ENCODE results near the gene ERGIC1.

ERGIC1 gene

GRCh38 chr5:172973127-172973916 is 139.3 kb downstream of the ERGIC1 start:
- Histone ChIP-seq H3K36me3 (ENCODE audit: control insufficient read depth, insufficient read depth, low read length) (peaks cover 3% of the 10 kb centered on the region; the same call in 1 of the 2 replicates), H3K4me3 (replicated peaks; ENCODE audit: low read depth, low read length) (no peak overlapping the region), H3K27me3 (replicated peaks; ENCODE audit: control insufficient read depth, insufficient read depth, low read length) (no peaks in the 10 kb centered on the region)
- TF ChIP-seq CTCF (IDR thresholded peaks at IDR 0.05; ENCODE audit: insufficient read depth, low read length, poor library complexity, severe bottlenecking) = no peak
- DNase-seq (ENCODE audit: extremely low read depth, insufficient read length) = no peak

DNA sequence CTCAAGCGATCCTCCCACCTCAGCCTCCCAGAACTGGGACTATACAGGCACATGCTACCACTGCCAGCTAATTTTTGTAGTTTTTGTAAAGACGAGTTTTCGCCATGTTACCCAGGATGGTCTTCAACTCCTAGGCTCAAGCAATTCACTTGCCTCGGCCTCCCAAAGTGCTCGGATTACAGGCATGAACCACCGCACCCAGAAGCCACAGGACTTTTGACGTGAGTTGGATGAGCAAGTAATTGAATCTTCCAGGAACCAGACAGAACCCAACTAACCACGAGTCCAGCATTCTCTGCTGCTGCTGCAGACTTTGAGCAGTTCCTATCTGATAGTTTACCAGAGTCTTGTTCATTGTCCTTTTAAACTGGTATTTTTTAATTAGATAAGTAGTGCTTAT is 139.9 kb downstream of the ERGIC1 start:
- no peak for TF ChIP-seq CTCF (IDR thresholded peaks at IDR 0.05; ENCODE audit: insufficient read depth, low read length, poor library complexity, severe bottlenecking)
- Histone ChIP-seq H3K4me3 (replicated peaks; ENCODE audit: low read depth, low read length) (no peak overlapping the region), H3K36me3 (ENCODE audit: control insufficient read depth, insufficient read depth, low read length) (peaks cover 3% of the 10 kb centered on the region; the same call in 1 of the 2 replicates), H3K27me3 (replicated peaks; ENCODE audit: control insufficient read depth, insufficient read depth, low read length) (no peaks in the 10 kb centered on the region)
- no peak for DNase-seq (ENCODE audit: extremely low read depth, insufficient read length)

DNA sequence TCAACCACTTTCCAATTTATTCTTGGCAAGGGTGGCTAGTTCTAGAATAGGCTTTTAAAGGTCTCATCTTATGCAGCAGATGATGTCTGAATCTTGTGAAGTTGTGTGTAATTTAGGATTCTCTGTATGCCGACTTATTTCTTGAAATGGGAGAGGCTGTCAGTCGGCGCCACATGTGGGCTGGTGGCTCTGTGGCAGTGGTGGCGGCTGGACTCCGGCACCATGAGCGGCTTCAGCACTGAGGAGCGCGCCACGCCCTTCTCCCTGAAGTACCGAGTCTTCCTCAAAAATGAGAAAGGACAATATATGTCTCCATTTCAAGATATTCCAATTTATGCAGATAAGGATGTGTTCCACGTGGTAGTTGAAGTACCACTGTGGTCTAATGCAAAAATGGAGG is 141.2 kb downstream of the ERGIC1 start:
- DNase-seq (ENCODE audit: extremely low read depth, insufficient read length) = no peak
- no peaks in the 10 kb centered on the region; the same call in 1 of the 2 replicates for H3K36me3 ChIP-seq (ENCODE audit: control insufficient read depth, insufficient read depth, low read length)
- no peak for TF ChIP-seq CTCF (IDR thresholded peaks at IDR 0.05; ENCODE audit: insufficient read depth, low read length, poor library complexity, severe bottlenecking)
- no peaks in the 10 kb centered on the region for H3K27me3 ChIP-seq (replicated peaks; ENCODE audit: control insufficient read depth, insufficient read depth, low read length)
- H3K4me3 ChIP-seq (replicated peaks; ENCODE audit: low read depth, low read length) = no peak overlapping the region

GRCh38 chr5:172979778-172980177 is 145.7 kb downstream of the ERGIC1 start:
- no peak for TF ChIP-seq CTCF (IDR thresholded peaks at IDR 0.05; ENCODE audit: insufficient read depth, low read length, poor library complexity, severe bottlenecking)
- no peak for DNase-seq (ENCODE audit: extremely low read depth, insufficient read length)
- Histone ChIP-seq H3K4me3 (replicated peaks; ENCODE audit: low read depth, low read length) (no peak overlapping the region), H3K36me3 (ENCODE audit: control insufficient read depth, insufficient read depth, low read length) (no peaks in the 10 kb centered on the region), H3K27me3 (replicated peaks; ENCODE audit: control insufficient read depth, insufficient read depth, low read length) (no peaks in the 10 kb centered on the region)

DNA sequence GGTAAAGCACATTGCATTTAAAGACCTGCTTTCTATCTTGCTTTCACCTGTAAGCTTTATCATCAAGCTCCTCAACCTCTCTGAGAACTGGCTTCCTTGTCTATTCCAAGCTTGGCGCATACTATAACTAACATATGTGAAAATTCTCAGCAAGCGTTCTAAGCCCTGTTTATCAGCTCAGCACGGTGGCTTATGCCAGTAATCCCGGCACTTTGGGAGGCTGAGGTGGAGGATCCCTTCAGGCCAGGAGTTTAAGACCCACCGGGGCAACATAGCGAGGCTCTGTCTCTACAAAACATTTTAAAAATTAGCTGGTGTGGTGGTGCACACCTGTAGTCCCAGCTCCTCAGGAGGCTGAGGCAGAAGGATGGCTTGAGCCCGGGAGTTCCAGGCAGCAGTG is 147.9 kb downstream of the ERGIC1 start:
- Histone ChIP-seq H3K36me3 (ENCODE audit: control insufficient read depth, insufficient read depth, low read length) (peaks cover 3% of the 10 kb centered on the region), H3K27me3 (replicated peaks; ENCODE audit: control insufficient read depth, insufficient read depth, low read length) (no peaks in the 10 kb centered on the region), H3K4me3 (replicated peaks; ENCODE audit: low read depth, low read length) (no peak overlapping the region)
- no peak for TF ChIP-seq CTCF (IDR thresholded peaks at IDR 0.05; ENCODE audit: insufficient read depth, low read length, poor library complexity, severe bottlenecking)
- no peak for DNase-seq (ENCODE audit: extremely low read depth, insufficient read length)
